Heart right ventricle (tissue), 16 donors: ENCODE data around the gene ELOB. TPM values are rescaled to one million over a fixed set of nuclear protein-coding genes. Genes with fewer than 3 reads are reported as not detected.
A peak's percentile ranks its signal among the peaks of the same experiment; 100 is the strongest.

ENCODE experiments used
- ATAC-seq, 8 donors: fragments of 200-7000 bp; cut with Tn5 transposase; one replicate each; pipeline ENCODE4 v1.9.1; 2020; ENCODE audit warnings: mild to moderate bottlenecking in 8 of 8, moderate library complexity in 8 of 8, moderate number of reproducible peaks in 1 of 8
- DNase-seq, 2 donors: peaks; one replicate each; pipeline ENCODE4 v3.0.0-alpha.2; 2020
- H3K27ac ChIP-seq, 10 donors: fragments of 200-600 bp; sonication (generic) in 2 of 10; one replicate each; pipeline versions ENCODE4 v1.5.0 to v1.8.0; 2020 to 2022; ENCODE audit warnings: mild to moderate bottlenecking in 3 of 10
- H3K27me3 ChIP-seq, 7 donors: fragments of 200-600 bp; one replicate each; pipeline ENCODE4 v1.8.0; 2021 to 2022; ENCODE audit warnings: mild to moderate bottlenecking in 2 of 7
- H3K36me3 ChIP-seq, 9 donors: fragments of 200-600 bp; sonication (generic) in 1 of 9; one replicate each; pipeline versions ENCODE4 v1.5.0 to v1.8.0; 2020 to 2022; ENCODE audit warnings: mild to moderate bottlenecking in 2 of 9
- H3K4me1 ChIP-seq, 9 donors: fragments of 200-600 bp; sonication (generic) in 1 of 9; one replicate each; pipeline versions ENCODE4 v1.5.0 to v1.8.0; 2020 to 2022; ENCODE audit warnings: mild to moderate bottlenecking in 4 of 9
- H3K4me3 ChIP-seq, 10 donors: fragments of 200-600 bp; sonication (generic) in 2 of 10; one replicate each; pipeline versions ENCODE4 v1.5.0 to v1.8.0; 2020 to 2022; ENCODE audit warnings: mild to moderate bottlenecking in 7 of 10, moderate library complexity in 2 of 10
- H3K9me3 ChIP-seq, 11 donors: fragments of 200-600 bp in 10 of 11; sonication (generic) in 2 of 11; one replicate each; pipeline versions ENCODE4 v1.5.0 to v1.8.0; 2013 to 2022; ENCODE audit warnings: mild to moderate bottlenecking in 2 of 11, control low read depth in 1 of 11, moderate library complexity in 1 of 11
- CTCF ChIP-seq, 9 donors: fragments of 200-600 bp; sonication (generic) in 2 of 9; IDR thresholded peaks; one replicate each; pipeline versions ENCODE4 v1.5.0 to v1.8.0; 2021 to 2022; ENCODE audit warnings: antibody characterized with exemption in 9 of 9, mild to moderate bottlenecking in 5 of 9, moderate library complexity in 1 of 9
- WGBS, 2 donors: extraction: QIAGEN DNeasy Blood & Tissue Kit; methylation state at CpG; one replicate each; pipeline ENCODE4 v1.1.7; 2013; ENCODE audit warnings: inconsistent platforms in 1 of 2; 5-methylcytosine and 5-hydroxymethylcytosine counted together
- intact Hi-C, 10 donors: fragments of 100-400 bp; cut with DNase I; formaldehyde crosslinking; loops; one replicate each; pipeline versions ENCODE4 v1.11.1 to v1.14.2; 2022
- polyA plus RNA-seq, 2 donors: library from polyadenylated mRNA; stranded (reverse); fragments of 200-250 nt; gene quantifications; one replicate each; pipeline ENCODE4 v1.2.3, GENCODE V29; 2013
- total RNA-seq, 10 donors: library from RNA; stranded (reverse); fragmentation: NEBNext Ultra II Directional in 3 of 10; extraction: Animal tissue kit (Norgen Biotek cat#: 25700) in 3 of 10; gene quantifications; one replicate each; pipeline versions ENCODE4 v1.2.1 to v1.2.4, GENCODE V29; 2021 to 2023
- donor health status: Arrhythmogenic right ventricular cardiomyopathy.
- donor health status: ischemic (EF 13 %, LVEDD 7.1; RV severe dilation, severe dysfunction).
- donor health status: healthy with polysubstance abuse.
- donor health status: DM: no; HTN: yes; CAD: no.
- donor health status: DM: no; HTN: no; CAD: no.
- donor health status: ischemic (EF 25% LVEDD 6.9; RV normal size, moderate dysfunction).
- donor health status: ischemic (EF 25% LVEDD 5.7; RV mildly dilated, moderate dysfunction).
- donor health status: healthy.
- donor health status: DM: yes; HTN: yes; CAD: no.
- donor health status: Ischemic cardiomyopathy.
- donor health status: ischemic (EF 35%, LVEDD 5.7; RV mildly dilated, moderate dysfunction).
- donor health status: nonischemic (EF 11% LVEDD 7.7; RV severe dilation, severe dysfunction).
- donor health status: DM: yes; HTN: yes; CAD: no.
- donor health status: PGD.
- donor health status: ischemic (EF 29% LVEDD 5.4; RV normal size, mild dysfunction).
- donor health status: nonischemic (EF 23%, LVEDD 6.1; RV moderate dilation, normal function).

The ELOB gene
- total and polyA plus RNA-seq, 12 donors, result 248 to 1,196 (median 332) TPM

- 65 to 72% methylated on average over 15 of the region's 15 CpGs for WGBS, 2 donors
- no peaks in the 10 kb centered on the region for H3K4me1 ChIP-seq
- no peak for DNase-seq
- no peak for TF ChIP-seq CTCF (IDR thresholded peaks at IDR 0.05)
- intact Hi-C loops, result no loop called here
- no peak for ATAC-seq
- H3K4me3 ChIP-seq, result no peak overlapping the region
- no peaks in the 10 kb centered on the region for H3K36me3 ChIP-seq
- peaks cover 0 to 2% (median 0%) of the 10 kb centered on the region in 7 donors for H3K27me3 ChIP-seq
- no peak overlapping the region for H3K27ac ChIP-seq
- no peaks in the 10 kb centered on the region for H3K9me3 ChIP-seq
These were observed 31.8 kb downstream of the ELOB start for GRCh38 chr16:2745116-2745890.

GRCh38 chr16:2744711-2745110 is 32.4 kb downstream of the ELOB start:
- WGBS, 2 donors, result 88 to 90% methylated on average over 6 of the region's 6 CpGs
- peaks cover 0 to 4% (median 0%) of the 10 kb centered on the region in 7 donors for H3K27me3 ChIP-seq
- no peak overlapping the region for H3K27ac ChIP-seq
- no peaks in the 10 kb centered on the region for H3K9me3 ChIP-seq
- DNase-seq, result no peak
- ATAC-seq, result no peak
- no peaks in the 10 kb centered on the region for H3K36me3 ChIP-seq
- no peak for TF ChIP-seq CTCF (IDR thresholded peaks at IDR 0.05)
- intact Hi-C loops, result no loop called here
- no peak overlapping the region for H3K4me3 ChIP-seq
- no peaks in the 10 kb centered on the region for H3K4me1 ChIP-seq

GRCh38 chr16:2743007-2743810 is 33.9 kb downstream of the ELOB start:
- peak in 1 of 8 donors; percentile 11 for ATAC-seq
- peaks cover 0 to 16% (median 0%) of the 10 kb centered on the region in 7 donors for H3K27me3 ChIP-seq
- intact Hi-C loops, result no loop called here
- WGBS, 2 donors, result 88 to 92% methylated on average over 18 to 19 of the region's 19 CpGs
- DNase-seq, result no peak
- no peaks in the 10 kb centered on the region for H3K4me1 ChIP-seq
- no peak for TF ChIP-seq CTCF (IDR thresholded peaks at IDR 0.05)
- H3K9me3 ChIP-seq, result no peaks in the 10 kb centered on the region
- H3K4me3 ChIP-seq, result no peak overlapping the region
- H3K36me3 ChIP-seq, result no peaks in the 10 kb centered on the region
- no peak overlapping the region for H3K27ac ChIP-seq

- Histone ChIP-seq H3K4me1 (no peaks in the 10 kb centered on the region), H3K27me3 (peaks cover 0 to 22% (median 0%) of the 10 kb centered on the region in 7 donors), H3K27ac (no peak overlapping the region), H3K36me3 (no peaks in the 10 kb centered on the region), H3K9me3 (no peaks in the 10 kb centered on the region), H3K4me3 (no peak overlapping the region)
- TF ChIP-seq CTCF (IDR thresholded peaks at IDR 0.05), result no peak
- 91% methylated on average over 12 of the region's 12 CpGs for WGBS, 2 donors
- DNase-seq, result no peak
- ATAC-seq, result no peak
- intact Hi-C loops, result no loop called here
These were observed 34.6 kb downstream of the ELOB start for GRCh38 chr16:2742323-2743006.
